HG03439 (cell line): Measurements from ENCODE around the gene ASB10.

Experiments used
- ATAC-seq: cut with Tn5 transposase; IDR thresholded peaks from one replicate; pipeline ENCODE4 v1.9.1; 2021; ENCODE audit warnings: mild to moderate bottlenecking, moderate library complexity; ENCODE audit not compliant: unreplicated experiment

Gene ASB10

DNA sequence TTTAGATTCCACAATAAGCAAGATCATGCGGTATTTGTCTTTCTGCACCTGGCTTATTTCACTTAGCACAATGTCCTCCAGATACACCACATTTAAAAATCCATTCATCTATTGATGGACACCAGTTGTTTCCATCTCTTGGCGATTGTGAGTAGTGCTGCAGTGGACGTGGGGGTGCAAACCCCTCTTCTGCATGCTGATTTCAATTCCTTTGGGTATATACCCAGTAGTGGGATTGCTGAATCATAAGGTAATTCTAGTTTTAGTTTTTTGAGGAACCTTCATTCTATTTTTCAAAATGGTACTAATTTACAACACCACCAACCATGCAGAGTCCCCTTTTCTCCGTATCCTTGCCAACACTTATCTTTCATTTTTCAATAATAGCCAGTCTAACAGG is 2.0 kb upstream of the ASB10 start:
- ATAC-seq = no peak

DNA sequence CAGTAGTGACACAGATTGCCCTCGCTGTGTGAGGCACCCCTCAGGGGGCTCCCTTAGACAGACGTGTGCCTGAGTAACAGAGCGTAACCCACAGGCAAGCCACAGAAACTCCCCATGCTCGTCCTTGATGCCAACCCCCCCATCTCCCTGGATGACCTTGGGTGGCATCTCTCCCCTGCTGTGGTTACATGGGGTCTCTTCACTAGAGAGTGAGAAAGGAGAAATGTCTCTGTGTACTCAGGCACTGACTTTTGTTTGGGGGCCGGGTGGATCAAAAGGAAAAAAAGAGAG is 1.1 kb upstream of the ASB10 start:
- no peak for ATAC-seq

GRCh38 chr7:151187409-151188251 is 580 bp upstream of the ASB10 start:
- ATAC-seq = no peak

DNA sequence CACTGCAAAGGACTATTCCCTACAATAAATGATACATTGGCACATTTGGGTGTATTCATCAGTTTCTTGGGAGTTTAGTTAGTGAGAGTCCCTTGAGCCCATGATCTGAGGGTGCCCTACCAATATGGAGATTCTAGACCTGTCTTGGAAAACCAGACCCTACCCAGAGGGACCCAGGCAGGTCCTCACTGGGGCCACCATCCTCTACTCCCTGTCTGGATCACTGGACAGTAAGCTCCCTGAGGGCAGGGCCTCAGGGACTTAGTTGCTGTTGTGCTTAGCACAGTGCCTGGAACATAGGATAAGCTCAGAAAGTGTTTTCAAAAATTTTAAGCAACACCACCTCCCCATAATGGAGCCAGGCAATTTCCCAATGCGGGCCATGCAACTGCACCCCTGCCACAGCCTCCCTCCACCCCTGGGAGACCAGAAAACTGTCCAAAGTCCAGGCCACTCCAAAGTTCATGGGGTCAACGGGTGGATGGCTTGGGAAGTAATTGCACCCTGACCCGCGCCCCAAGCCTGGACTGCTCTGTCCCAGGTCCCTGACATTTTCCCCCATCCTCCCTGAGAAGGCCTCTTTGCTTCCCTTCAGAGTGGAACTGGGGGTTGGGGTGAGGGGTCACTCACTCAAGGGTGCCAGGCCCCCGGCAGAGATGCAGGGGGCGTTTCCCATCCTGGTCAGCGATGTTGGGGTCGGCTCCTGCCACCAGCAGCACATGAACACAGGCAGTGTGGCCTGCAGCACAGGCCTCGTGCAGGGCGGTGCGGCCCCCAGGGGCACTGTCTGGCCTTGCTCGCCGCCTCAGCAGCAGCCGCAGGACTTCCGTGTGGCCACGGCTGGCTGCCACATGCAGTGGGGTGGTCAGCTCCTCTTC is 1.0 kb downstream of the ASB10 start:
- no peak for ATAC-seq

- no peak for ATAC-seq
Observed at GRCh38 chr7:151181011-151181431, 6.0 kb downstream of the ASB10 start.

- ATAC-seq = no peak
Observed at GRCh38 chr7:151179946-151180345, 7.1 kb downstream of the ASB10 start.

- no peak for ATAC-seq
Observed at GRCh38 chr7:151179287-151179860, 7.7 kb downstream of the ASB10 start.

DNA sequence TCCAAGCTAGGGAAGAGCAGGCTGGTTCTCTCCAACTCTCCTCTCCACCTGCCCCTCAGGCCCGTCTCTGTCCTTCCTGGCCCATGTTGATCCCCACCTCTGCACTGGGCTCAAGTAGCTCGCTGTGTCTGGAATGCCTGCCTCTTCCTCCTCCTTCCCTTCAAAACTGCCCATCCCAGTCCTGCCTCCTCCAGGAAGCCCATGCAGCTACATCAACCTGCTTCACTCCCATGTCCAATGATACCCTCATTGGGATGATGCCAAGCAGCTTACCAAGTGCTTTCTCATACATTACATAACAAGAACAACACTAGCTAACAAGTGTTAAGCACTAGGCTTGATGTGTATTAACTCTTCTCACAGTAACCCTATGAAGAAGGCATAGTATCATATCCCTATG is 8.2 kb downstream of the ASB10 start:
- ATAC-seq = no peak

DNA sequence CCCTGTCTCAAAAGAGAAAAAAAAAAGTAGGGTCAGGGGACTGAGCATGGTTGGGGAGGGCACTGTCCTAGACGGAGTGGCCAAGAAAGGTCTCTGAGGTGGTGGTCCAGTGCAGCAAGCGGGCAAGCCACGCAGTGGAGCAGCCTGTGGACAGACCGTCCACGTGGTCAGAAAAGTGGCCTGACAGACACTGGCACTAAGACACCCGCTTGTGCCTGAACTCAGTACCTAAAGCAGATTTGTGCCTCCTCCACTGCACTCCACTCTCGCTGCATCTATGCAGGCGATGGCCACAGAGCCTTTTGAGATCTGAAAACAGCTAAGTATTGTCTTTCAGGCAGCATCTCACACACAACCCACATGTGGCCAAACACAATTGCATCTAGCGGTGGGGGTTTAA is 8.8 kb downstream of the ASB10 start:
- no peak for ATAC-seq

DNA sequence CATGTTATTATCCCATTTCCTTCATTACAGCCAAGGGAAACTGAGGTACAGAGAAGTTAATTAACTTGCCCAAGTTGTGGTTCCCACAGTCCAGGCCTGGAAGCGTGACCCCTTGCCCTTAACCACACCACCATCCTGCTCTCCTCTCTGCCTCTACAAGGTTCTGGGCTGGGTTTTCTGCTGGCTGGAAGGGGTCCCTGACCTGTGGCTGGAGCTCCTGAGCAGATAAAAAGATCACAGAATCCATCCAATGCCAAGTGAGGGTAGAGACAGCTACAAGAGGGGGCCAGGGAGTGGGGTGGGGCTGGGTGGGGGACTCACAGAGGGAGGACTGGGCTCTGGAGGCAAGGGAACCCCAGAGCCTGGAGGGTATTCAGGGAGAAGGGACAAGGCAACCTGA is 9.7 kb downstream of the ASB10 start:
- no peak for ATAC-seq

GRCh38 chr7:151176401-151176800 is 10.6 kb downstream of the ASB10 start:
- no peak for ATAC-seq

DNA sequence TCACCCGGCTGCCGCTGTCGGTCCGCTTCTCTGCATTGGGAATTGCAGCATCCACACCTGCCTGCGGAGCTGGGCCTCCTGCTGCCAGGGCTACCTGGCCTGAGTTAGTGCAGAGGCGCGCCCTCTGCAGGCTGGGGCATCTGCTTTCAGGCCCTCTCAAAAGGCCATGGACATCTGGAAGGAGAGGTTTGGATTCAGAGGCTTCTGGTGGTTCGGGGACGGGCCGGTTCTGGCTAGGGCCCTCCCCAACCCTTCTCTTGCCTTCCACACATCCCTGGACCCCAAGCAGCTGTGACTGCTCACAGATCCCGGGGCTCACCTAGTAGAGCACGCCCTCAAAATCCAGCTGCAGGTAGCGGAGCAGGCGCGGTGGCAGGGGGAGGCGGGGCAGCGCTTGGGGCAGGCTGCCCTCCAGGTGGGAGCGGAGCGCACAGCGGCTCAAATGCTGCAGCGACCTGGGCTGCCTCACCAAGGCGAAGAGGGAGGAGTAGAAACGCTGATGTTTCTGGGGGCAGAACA is 11.2 kb downstream of the ASB10 start:
- no peak for ATAC-seq

DNA sequence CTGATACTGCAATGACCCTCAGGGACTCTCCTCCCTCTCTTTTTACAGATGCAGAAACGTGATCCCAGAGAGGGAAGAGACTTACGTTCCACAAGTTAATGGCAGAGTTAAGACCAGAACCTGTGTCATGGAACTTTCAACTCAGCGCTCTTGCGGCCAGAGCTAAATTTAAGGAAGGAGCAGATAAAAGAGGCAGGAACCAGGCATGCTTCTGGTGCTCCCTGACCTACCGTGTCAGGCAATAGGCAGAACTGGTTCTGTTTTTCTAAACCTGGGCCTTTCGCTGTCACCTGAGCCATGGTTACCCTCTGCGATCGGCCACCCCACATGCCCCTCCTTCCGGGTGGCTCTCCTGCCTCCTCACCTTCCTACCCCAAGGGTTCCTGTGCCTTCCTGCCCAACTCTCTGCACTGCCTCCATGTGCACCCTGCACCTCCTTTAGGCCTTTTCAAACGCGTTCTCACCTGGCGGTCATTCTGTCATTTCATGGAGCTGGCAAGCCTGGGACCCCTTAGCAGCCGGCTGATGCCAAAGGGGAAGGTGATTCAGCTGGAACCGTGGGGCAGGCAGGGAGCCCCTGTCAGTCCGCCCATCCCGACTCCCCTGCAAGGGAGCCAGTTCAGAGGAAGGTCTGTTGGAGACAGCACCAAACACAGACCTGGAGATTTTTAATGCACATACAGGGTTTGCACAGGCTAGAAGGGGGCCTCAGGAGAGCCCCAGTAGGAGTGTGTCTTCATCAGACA is 11.8 kb downstream of the ASB10 start:
- no peak for ATAC-seq

- ATAC-seq = no peak
Observed at GRCh38 chr7:151174246-151175046, 12.6 kb downstream of the ASB10 start.

- no peak for ATAC-seq
Observed at GRCh38 chr7:151173386-151174245, 13.4 kb downstream of the ASB10 start.

GRCh38 chr7:151172273-151173141 is 14.5 kb downstream of the ASB10 start:
- ATAC-seq = peak; percentile 80

- ATAC-seq = no peak
Observed at GRCh38 chr7:151168787-151169162, 18.3 kb downstream of the ASB10 start.
